Iris pigment epithelial cell (primary cell): ENCODE measurements around the gene ATP2C1.
"Not testable (repeated sequence)": the region's sequence is repeated elsewhere in the genome, so short reads cannot be mapped to it uniquely, and the experiment has no call there.

Source experiments
- DNase-seq: peaks from one replicate; pipeline ENCODE4 v3.0.0-alpha.2; 2011; ENCODE audit warnings: low read depth

ATP2C1 gene, protein sequence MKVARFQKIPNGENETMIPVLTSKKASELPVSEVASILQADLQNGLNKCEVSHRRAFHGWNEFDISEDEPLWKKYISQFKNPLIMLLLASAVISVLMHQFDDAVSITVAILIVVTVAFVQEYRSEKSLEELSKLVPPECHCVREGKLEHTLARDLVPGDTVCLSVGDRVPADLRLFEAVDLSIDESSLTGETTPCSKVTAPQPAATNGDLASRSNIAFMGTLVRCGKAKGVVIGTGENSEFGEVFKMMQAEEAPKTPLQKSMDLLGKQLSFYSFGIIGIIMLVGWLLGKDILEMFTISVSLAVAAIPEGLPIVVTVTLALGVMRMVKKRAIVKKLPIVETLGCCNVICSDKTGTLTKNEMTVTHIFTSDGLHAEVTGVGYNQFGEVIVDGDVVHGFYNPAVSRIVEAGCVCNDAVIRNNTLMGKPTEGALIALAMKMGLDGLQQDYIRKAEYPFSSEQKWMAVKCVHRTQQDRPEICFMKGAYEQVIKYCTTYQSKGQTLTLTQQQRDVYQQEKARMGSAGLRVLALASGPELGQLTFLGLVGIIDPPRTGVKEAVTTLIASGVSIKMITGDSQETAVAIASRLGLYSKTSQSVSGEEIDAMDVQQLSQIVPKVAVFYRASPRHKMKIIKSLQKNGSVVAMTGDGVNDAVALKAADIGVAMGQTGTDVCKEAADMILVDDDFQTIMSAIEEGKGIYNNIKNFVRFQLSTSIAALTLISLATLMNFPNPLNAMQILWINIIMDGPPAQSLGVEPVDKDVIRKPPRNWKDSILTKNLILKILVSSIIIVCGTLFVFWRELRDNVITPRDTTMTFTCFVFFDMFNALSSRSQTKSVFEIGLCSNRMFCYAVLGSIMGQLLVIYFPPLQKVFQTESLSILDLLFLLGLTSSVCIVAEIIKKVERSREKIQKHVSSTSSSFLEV

GRCh38 chr3:130893376-130894129, at the start of gene ATP2C1:
Gene ATP2C1 (plus strand): TSS chr3:130894084. CDS start chr3:130894770, 686 bp downstream.
- peak; percentile 95 for DNase-seq

GRCh38 chr3:130844462-130844861, 49.4 kb upstream of the ATP2C1 start:
- DNase-seq = no peak

DNA sequence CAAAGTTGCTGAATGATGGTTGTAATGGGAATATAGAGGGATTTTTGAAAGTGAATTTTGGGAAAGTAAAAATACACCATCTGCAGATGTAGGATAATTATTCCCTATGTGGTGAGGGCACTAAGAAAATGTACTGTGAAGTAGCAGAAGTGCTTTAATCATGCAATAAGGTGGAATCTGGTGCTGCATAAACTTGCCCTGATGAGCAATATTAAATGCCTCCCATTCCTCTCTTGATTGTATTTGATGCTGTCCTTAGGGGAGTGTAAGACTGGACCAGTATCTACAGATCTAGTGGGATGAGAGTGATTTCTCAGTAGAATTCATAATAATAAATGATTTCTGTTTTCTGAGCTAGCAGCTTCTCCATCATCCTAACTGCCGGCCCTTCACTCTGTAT, 47.7 kb upstream of the ATP2C1 start:
- DNase-seq = no peak

DNA sequence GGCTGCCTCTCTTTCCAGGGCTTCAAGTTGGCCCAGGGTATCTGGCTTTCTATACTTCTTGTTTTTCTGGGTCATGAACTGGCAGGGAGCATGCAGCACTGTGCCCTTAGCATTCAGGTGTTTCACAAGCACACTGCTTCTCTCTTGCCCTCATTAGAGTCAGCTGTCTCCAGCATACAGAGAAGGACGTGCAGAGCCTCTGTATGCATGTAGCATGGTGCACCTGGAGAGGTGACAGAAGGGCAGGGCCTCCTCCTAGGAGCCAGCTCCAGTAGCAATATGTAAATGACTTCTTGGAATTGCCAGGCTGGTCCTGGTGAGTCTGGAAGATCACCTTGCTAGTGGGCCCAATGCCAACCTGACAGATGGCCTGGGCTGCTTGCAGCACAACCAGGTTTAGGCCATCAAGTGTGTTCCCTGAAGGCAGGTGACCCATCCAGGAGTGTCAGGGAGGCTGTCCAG, 44.8 kb upstream of the ATP2C1 start:
- DNase-seq = no peak

- peak; percentile 64 for DNase-seq
Observed at GRCh38 chr3:130850044-130850797, 43.7 kb upstream of the ATP2C1 start.

GRCh38 chr3:130850843-130851242, 43.0 kb upstream of the ATP2C1 start:
- no peak for DNase-seq

- no peak for DNase-seq
Observed at GRCh38 chr3:130851277-130851676, 42.6 kb upstream of the ATP2C1 start.

DNA sequence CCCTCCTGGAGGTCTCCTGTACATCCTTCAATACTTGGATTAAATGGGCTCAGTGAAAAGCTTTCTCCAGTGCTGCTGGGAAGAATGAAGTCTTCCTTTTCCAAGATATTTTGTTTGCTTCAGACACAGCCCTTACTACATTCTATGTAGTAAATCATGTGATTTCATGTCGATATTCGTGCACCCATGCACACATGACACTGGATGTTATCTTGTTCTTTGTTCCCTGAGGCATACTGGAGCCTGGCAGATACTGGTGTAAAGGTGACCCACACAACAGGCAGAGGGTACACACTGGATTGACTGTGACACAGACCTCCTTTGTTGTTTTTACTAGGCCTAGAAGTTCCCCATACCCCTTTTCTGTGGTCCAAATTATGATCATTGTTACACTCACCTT, 40.3 kb upstream of the ATP2C1 start:
- no peak for DNase-seq

GRCh38 chr3:130854208-130854864, 39.5 kb upstream of the ATP2C1 start:
- DNase-seq = no peak

GRCh38 chr3:130857336-130858026, 36.4 kb upstream of the ATP2C1 start:
- no peak for DNase-seq

DNA sequence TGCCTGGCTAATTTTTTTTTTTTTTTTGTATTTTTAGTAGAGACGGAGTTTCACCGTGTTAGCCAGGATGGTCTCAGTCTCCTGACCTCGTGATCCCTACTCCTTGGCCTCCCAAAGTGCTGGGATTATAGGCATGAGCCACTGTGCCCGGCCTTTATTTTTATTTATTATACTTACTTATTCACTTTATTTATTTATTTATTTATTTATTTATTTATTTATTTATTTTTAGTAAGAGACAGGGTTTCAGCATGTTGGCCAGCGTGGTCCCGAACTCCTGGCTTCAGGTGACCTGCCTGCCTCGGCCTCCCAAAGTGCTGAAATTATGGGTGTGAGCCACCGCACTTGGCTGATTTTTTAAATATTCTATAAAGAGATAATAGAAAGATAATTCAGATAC, 31.8 kb upstream of the ATP2C1 start:
- not testable (repeated sequence) for DNase-seq

DNA sequence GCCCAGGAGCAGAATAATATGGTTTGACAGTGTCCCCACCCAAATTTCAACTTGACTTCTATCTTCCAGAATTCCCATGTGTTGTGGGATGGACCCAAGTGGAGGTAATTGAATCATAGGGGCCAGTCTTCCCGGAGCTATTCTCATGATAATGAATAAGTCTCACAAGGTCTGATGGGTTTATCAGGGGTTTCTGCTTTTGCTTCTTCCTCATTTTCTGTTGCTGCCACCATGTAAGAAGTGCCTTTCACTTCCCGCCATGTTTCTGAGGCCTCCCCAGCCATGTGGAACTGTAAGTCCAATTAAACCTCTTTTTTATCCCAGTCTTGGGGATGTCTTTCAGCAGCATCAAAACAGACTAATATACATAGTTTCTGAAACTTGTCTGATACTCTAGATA, 28.4 kb upstream of the ATP2C1 start:
- no peak for DNase-seq

DNA sequence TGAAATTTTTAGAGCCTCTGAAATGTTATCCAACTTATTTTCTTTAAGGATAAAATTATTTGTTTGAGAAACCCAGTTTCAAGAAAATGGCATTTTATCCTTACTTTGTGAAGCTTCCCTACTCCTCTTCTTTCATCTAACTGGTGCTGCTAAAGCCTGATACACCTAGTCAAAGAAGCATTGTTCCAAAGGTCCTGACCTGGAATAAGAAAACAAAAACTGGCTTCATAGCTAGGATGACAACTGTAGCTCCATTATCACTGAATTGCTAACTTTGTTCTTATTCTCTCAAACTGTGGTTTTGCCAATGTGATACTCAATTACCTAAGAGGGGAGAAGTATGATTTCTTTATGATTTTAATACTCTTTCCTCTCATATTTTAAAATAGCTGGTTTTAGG, 27.6 kb upstream of the ATP2C1 start:
- DNase-seq = no peak

DNA sequence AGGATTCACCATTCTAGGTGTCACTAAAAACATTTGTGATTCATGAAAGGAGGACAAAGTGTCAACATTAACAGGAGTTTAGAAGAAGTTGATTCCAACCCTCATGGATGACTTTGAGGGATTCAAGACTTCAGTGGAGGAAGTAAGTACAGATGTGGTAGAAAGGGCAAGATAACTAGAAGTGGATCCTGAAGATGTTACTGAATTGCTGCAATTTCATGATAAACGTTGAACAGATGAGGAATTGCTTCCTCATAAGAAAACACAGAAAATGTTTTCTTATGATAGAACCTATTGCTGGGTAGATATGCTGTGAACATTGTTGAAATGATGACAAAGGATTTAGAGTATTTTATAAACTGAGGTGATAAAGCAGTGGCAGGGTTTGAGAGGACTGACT, 23.5 kb upstream of the ATP2C1 start:
- DNase-seq = no peak

- no peak for DNase-seq
Observed at GRCh38 chr3:130876594-130876993, 17.3 kb upstream of the ATP2C1 start.

DNA sequence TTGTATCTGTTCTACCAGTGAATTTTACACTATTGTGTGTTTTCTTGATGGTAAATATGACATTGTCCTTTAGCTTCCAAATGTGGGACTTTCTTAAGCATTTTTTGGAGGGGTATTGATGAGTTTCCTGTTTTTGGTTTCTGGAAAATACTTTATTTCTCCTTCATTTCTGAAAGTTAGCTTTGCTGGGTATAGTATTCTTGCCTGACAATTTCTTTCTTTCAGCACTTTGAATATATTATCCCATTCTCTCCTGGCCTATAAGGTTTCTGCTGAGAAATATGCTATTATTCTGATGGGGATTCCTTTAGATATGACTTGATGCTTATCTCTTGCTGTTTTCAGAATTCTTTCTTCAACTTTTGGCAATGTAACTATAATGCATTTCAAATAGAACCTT, 15.4 kb upstream of the ATP2C1 start:
- DNase-seq = no peak

GRCh38 chr3:130889416-130889946, 4.4 kb upstream of the ATP2C1 start:
- no peak for DNase-seq

DNA sequence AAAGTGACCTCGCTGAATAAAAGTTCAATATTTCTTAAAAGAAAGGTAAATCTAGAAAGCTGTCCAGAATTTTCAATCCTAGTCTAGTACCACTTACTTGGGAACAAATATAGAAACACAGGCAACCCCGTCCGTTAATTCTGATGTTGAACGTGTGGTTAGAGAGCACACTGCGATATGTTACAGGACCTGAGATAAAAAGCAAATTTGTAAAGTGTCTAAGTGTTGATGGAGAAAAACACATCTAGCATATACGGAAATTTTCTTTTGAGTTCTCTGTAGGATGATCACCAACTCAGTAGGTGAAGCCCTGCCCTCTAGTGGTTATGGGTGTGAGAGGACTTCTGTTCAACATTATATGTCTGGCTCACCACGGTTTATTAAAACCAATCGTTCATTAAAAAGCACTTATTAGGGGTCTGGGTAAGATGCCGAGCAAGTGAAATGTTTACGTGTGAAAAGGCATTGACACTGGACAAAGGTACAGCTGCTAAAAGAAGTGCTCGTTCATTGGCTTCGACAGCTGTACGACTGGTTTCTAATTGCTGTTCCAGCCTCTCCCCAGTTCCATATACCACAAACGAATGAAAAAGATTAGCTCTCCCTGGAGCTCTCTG, 1.0 kb upstream of the ATP2C1 start:
- DNase-seq = peak; percentile 81

DNA sequence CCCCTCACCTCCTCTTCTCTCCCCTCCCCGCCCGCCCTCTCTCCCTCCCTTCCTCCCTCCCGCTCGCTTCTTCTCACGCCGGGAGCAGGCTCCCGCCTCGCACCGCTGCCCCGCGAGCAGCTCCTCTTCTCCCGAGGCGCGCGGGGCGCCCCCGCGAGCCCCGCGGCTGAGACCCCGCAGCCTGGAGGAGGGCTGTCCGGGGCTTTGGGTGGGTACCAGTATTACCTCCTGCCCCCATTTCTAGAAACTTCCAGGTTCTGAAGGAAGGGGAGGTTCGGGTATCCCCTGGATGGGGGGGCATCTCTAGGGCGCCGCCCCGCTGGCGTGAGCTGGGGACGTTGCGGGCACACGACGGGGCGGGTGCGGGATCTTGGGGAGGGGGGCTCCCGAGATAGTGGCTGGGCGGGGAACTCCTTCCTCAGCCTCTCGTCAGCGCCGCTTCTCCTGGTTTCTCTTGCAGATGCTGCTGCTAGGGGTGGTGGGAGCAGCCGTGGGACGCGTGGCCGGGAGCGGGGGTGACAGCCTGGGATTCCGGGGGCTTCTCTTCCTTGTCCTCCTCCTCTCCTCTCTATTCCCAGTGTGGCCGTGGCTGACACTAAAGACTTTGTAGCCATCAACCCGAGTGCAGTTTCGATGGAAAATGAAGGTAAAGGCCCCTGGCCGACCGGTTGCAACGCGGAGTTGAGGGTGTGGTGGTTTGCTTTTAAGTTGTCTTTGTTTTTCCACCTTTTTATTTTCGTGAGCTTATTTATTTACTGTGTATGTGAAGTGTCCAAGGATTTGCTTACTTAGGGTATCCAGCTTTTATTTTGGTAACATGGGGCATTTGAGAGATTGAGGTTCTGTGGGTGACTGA, 474 bp downstream of the ATP2C1 start:
- DNase-seq = peak; percentile 34
